SK-N-SH (cell line): ENCODE data around the gene ZNF664. TPM values are rescaled to one million over a fixed set of nuclear protein-coding genes. Genes with fewer than 3 reads are reported as not detected.

Source experiments
- CTCF ChIA-PET: fragments of 300-600, 350-600 bp; formaldehyde crosslinking; extraction: SDS; loops from one replicate; lab custom pipeline; 2021; lab: Yijun Ruan, JAX
- POLR2A ChIA-PET: fragments of 350-600 bp; sonication (Branson Sonifier 250); formaldehyde crosslinking; extraction: SDS; loops from one replicate; lab custom pipeline; 2020; ENCODE audit warnings: antibody characterized with exemption, inconsistent platforms; lab: Yijun Ruan, JAX
- DNase-seq: peaks from one replicate; pipeline ENCODE4 v3.0.0; 2012
- H2AFZ ChIP-seq: fragments of 200-600 bp; sonication (generic); 2 replicates; pipeline ENCODE4 v1.8.1; 2016; ENCODE audit warnings: antibody characterized with exemption, mild to moderate bottlenecking, low read depth
- H3F3A ChIP-seq: fragments of 200-600 bp; sonication (generic); replicated peaks from 2 replicates; pipeline ENCODE3; 2016; ENCODE audit warnings: antibody characterized with exemption, mild to moderate bottlenecking; ENCODE audit not compliant: insufficient read depth
- H3K27ac ChIP-seq, 2 experiments: fragments of 200-500 bp in 1 of 2; fragments of 200-600 bp in 1 of 2; sonication (Bioruptor generic) in 1 of 2; sonication (generic), shearing (Covaris generic) in 1 of 2; 2 replicates each; pipeline versions ENCODE4 v1.5.1 to v1.6.1; 2014 to 2016; ENCODE audit warnings: low read depth in 2 of 2, inconsistent platforms in 1 of 2, low read length in 1 of 2, mild to moderate bottlenecking in 1 of 2, mixed read lengths in 1 of 2
- H3K27me3 ChIP-seq: fragments of 200-600 bp; sonication (generic), shearing (Covaris generic); 2 replicates; pipeline ENCODE4 v1.6.1; 2016; ENCODE audit warnings: mixed run types; ENCODE audit not compliant: insufficient read depth
- H3K36me3 ChIP-seq, 2 experiments: fragments of 200-500 bp in 1 of 2; fragments of 200-600 bp in 1 of 2; sonication (Bioruptor generic) in 1 of 2; sonication (generic) in 1 of 2; replicated peaks in 1 of 2; 2 replicates each; pipeline versions ENCODE3 to v1.5.1; 2014 to 2016; ENCODE audit warnings: low read length in 1 of 2, mild to moderate bottlenecking in 1 of 2; ENCODE audit not compliant: insufficient read depth in 2 of 2, control insufficient read depth in 1 of 2
- H3K4me1 ChIP-seq, 2 experiments: fragments of 200-500 bp in 1 of 2; fragments of 200-600 bp in 1 of 2; sonication (Bioruptor generic) in 1 of 2; sonication (generic), shearing (Covaris generic) in 1 of 2; 2 replicates each; pipeline versions ENCODE4 v1.5.1 to v1.6.1; 2014 to 2016; ENCODE audit warnings: low read depth in 1 of 2, low read length in 1 of 2, mixed run types in 1 of 2; ENCODE audit not compliant: insufficient read depth in 2 of 2, control insufficient read depth in 1 of 2
- H3K4me2 ChIP-seq: fragments of 200-600 bp; sonication (generic), shearing (Covaris generic); 2 replicates; pipeline ENCODE4 v1.6.1; 2017; ENCODE audit warnings: mixed run types
- H3K4me3 ChIP-seq, 2 experiments: fragments of 200-500 bp in 1 of 2; fragments of 200-600 bp in 1 of 2; sonication (Bioruptor generic) in 1 of 2; sonication (generic), shearing (Covaris generic) in 1 of 2; 2 replicates each; pipeline versions ENCODE4 v1.5.1 to v1.8.1; 2014 to 2016; ENCODE audit warnings: low read depth in 2 of 2, inconsistent platforms in 1 of 2, low read length in 1 of 2, mild to moderate bottlenecking in 1 of 2, mixed read lengths in 1 of 2, moderate library complexity in 1 of 2
- H3K79me2 ChIP-seq: fragments of 200-600 bp; sonication (generic); 2 replicates; pipeline ENCODE4 v1.8.1; 2017; ENCODE audit warnings: mild to moderate bottlenecking; ENCODE audit not compliant: insufficient read depth
- H3K9ac ChIP-seq: fragments of 200-600 bp; sonication (generic); 2 replicates; pipeline ENCODE4 v1.6.1; 2017; ENCODE audit warnings: mixed run types
- H3K9me2 ChIP-seq: fragments of 200-600 bp; sonication (generic); 2 replicates; pipeline ENCODE4 v1.6.1; 2017; ENCODE audit warnings: mixed run types
- H3K9me3 ChIP-seq: fragments of 200-600 bp; sonication (generic); 2 replicates; pipeline ENCODE4 v1.6.1; 2017; ENCODE audit warnings: mixed run types, mild to moderate bottlenecking, moderate library complexity
- H4K20me1 ChIP-seq: fragments of 200-600 bp; sonication (generic); 2 replicates; pipeline ENCODE4 v1.6.1; 2017; ENCODE audit warnings: mild to moderate bottlenecking, mixed run types; ENCODE audit not compliant: insufficient read depth
- ELF1 ChIP-seq: IDR thresholded peaks from 2 replicates; pipeline ENCODE4 v1.4.0; 2012
- EZH2phosphoT487 ChIP-seq: fragments of 200-600 bp; sonication (generic); IDR thresholded peaks from 2 replicates; pipeline ENCODE4 v1.6.1; 2017; ENCODE audit warnings: low read depth, mixed run types, mild to moderate bottlenecking, antibody characterized with exemption, moderate library complexity, borderline replicate concordance
- FOSL2 ChIP-seq: IDR thresholded peaks from 2 replicates; pipeline ENCODE4 v1.4.0; 2012; ENCODE audit warnings: low read depth, mild to moderate bottlenecking, moderate library complexity, borderline replicate concordance
- FOXM1 ChIP-seq: IDR thresholded peaks from 2 replicates; pipeline ENCODE4 v1.4.0; 2012; ENCODE audit warnings: low read depth, mild to moderate bottlenecking
- GATA2 ChIP-seq: sonication (generic); formaldehyde crosslinking; IDR thresholded peaks from 2 replicates; pipeline ENCODE4 v1.5.0; 2020; ENCODE audit warnings: mild to moderate bottlenecking, missing genetic modification reagents
- JUND ChIP-seq: IDR thresholded peaks from 2 replicates; pipeline ENCODE4 v1.4.0; 2012
- MXI1 ChIP-seq: IDR thresholded peaks from 2 replicates; pipeline ENCODE4 v1.6.1; 2012; ENCODE audit warnings: mild to moderate bottlenecking, low read depth, low read length, improper control_type of control experiment
- NFIC ChIP-seq: IDR thresholded peaks from 2 replicates; pipeline ENCODE4 v1.4.0; 2012; ENCODE audit warnings: borderline replicate concordance
- NRF1 ChIP-seq: IDR thresholded peaks from 2 replicates; pipeline ENCODE4 v1.6.1; 2012; ENCODE audit warnings: low read depth, mild to moderate bottlenecking, low read length
- POLR2AphosphoS5 ChIP-seq: IDR thresholded peaks from 2 replicates; pipeline ENCODE4 v1.6.1; 2012; ENCODE audit warnings: low read depth, low read length
- RAD21 ChIP-seq: IDR thresholded peaks from 2 replicates; pipeline ENCODE4 v1.6.1; 2012; ENCODE audit warnings: mild to moderate bottlenecking, low read length
- RCOR1 ChIP-seq: fragments of 150-350 bp; IDR thresholded peaks from 2 replicates; pipeline ENCODE4 v1.6.1; 2017; ENCODE audit warnings: antibody characterized with exemption, low read length
- RFX5 ChIP-seq: IDR thresholded peaks from 2 replicates; pipeline ENCODE4 v1.6.1; 2012; ENCODE audit warnings: mild to moderate bottlenecking, improper control_type of control experiment, low read length
- RXRA ChIP-seq: IDR thresholded peaks from 2 replicates; pipeline ENCODE4 v1.4.0; 2012; ENCODE audit warnings: low read depth, mild to moderate bottlenecking, borderline replicate concordance
- SIN3A ChIP-seq: IDR thresholded peaks from 2 replicates; pipeline ENCODE4 v1.6.1; 2012; ENCODE audit warnings: low read depth, mild to moderate bottlenecking, low read length, moderate library complexity, borderline replicate concordance
- SMC3 ChIP-seq: IDR thresholded peaks from 2 replicates; pipeline ENCODE4 v1.6.1; 2012; ENCODE audit warnings: low read depth, low read length, improper control_type of control experiment
- TCF12 ChIP-seq: IDR thresholded peaks from 2 replicates; pipeline ENCODE4 v1.4.0; 2012
- WGBS: methylation state at CpG from one replicate; pipeline ENCODE4 v1.1.6; 2017; ENCODE audit warnings: low lambda C conversion rate; 5-methylcytosine and 5-hydroxymethylcytosine counted together
- polyA plus RNA-seq, 3 experiments: library from polyadenylated mRNA; depleted of rRNA; stranded (reverse); fragments of >200 nt; gene quantifications; 2 replicates each; pipeline ENCODE4 v1.2.3, GENCODE V29; 2012
- TF ChIP-seq, protein P1 (sequence below): fragments of 200-600 bp; sonication (generic); IDR thresholded peaks from 2 replicates; pipeline ENCODE4 v1.6.1; 2017; ENCODE audit warnings: antibody characterized with exemption, mild to moderate bottlenecking, moderate library complexity
- TF ChIP-seq, protein P2 (sequence below): fragments of 150-350 bp; IDR thresholded peaks from 2 replicates; pipeline ENCODE4 v1.6.1; 2017; ENCODE audit warnings: antibody characterized with exemption, low read length, low read depth, borderline replicate concordance
- TF ChIP-seq, protein P3 (sequence below): IDR thresholded peaks from 2 replicates; pipeline ENCODE4 v1.4.0; 2012; ENCODE audit warnings: low read depth
- TF ChIP-seq, protein P4 (sequence below): IDR thresholded peaks from 2 replicates; pipeline ENCODE4 v1.4.0; 2012; ENCODE audit warnings: low read depth, borderline replicate concordance

ZNF664 gene
- polyA plus RNA-seq, 1 of the 3 experiments (the other 2 are of a cell fraction) = 34.9 TPM

DNA sequence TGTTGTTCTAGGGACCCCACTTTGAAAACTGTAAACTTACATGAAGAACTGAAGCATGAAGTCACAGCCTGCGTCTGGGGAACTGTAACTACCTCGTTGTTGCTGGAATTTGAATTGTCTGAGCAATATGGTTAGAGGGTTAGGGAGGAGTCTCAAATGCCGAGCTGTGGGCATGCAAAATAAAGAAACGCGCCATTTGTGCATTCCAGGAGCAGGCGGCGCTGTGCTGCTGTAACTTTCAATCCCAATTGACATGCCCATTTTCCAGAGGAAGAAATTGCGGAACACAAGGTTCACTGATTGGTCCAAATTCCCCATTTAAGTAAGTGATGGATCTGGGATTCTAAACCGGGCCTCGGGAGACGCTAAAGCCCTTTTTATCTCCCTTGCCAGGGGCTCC is 61.3 kb downstream of the ZNF664 start:
- ChIA-PET POLR2A (no interaction called here), CTCF (interaction anchor here (1.3 kb wide), 1 partner anchor 738 kb away, joined by 5 read pairs; no protein-coding TSS in a partner anchor)
- no peak for DNase-seq

DNA sequence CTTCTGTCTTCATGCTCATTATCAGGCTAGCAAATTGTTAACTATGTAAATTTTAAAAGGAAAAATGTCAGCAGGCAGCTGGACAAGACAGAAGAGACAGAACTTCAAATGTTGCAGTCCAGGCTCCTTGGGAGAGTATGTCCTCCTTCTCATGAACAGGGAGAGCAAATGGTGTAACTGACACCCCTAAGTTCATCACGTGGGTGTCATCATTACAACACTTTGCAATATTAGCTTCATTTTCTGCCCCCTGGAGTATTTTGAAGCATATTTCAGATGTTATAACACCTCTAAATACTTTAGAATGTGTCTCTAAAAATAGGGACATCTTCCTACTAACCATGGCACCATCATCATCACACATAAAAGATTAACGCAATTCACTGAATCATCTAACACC is 62.1 kb downstream of the ZNF664 start:
- no peak overlapping the region for H3K4me3 ChIP-seq
- peaks cover 10% of the 10 kb centered on the region in 2 experiments; a peak in 2 of 4 replicates for H3K4me1 ChIP-seq
- peaks cover 12% of the 10 kb centered on the region for H3F3A ChIP-seq
- H3K79me2 ChIP-seq = no peaks in the 10 kb centered on the region
- CTCF ChIA-PET = interaction anchor here (1.2 to 2.3 kb wide), 8 partner anchors 15 to 737 kb away, joined by 3 to 12 read pairs (median 6); no protein-coding TSS in a partner anchor
- DNase-seq = no peak
- no peaks in the 10 kb centered on the region for H3K36me3 ChIP-seq
- no peaks in the 10 kb centered on the region for H3K9me2 ChIP-seq
- TF ChIP-seq MXI1 = no peak
- TF ChIP-seq, protein P1, sequence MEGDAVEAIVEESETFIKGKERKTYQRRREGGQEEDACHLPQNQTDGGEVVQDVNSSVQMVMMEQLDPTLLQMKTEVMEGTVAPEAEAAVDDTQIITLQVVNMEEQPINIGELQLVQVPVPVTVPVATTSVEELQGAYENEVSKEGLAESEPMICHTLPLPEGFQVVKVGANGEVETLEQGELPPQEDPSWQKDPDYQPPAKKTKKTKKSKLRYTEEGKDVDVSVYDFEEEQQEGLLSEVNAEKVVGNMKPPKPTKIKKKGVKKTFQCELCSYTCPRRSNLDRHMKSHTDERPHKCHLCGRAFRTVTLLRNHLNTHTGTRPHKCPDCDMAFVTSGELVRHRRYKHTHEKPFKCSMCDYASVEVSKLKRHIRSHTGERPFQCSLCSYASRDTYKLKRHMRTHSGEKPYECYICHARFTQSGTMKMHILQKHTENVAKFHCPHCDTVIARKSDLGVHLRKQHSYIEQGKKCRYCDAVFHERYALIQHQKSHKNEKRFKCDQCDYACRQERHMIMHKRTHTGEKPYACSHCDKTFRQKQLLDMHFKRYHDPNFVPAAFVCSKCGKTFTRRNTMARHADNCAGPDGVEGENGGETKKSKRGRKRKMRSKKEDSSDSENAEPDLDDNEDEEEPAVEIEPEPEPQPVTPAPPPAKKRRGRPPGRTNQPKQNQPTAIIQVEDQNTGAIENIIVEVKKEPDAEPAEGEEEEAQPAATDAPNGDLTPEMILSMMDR = no peak
- no peak for TF ChIP-seq RFX5
- TF ChIP-seq NFIC = no peak
- TF ChIP-seq RCOR1 = no peak
- no peak for TF ChIP-seq GATA2 (CRISPR knock-in tag)
- no peak for TF ChIP-seq SIN3A
- no peak for TF ChIP-seq EZH2phosphoT487
- no peak for TF ChIP-seq RAD21
- TF ChIP-seq, protein P2, sequence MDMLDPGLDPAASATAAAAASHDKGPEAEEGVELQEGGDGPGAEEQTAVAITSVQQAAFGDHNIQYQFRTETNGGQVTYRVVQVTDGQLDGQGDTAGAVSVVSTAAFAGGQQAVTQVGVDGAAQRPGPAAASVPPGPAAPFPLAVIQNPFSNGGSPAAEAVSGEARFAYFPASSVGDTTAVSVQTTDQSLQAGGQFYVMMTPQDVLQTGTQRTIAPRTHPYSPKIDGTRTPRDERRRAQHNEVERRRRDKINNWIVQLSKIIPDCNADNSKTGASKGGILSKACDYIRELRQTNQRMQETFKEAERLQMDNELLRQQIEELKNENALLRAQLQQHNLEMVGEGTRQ = no peak
- TF ChIP-seq SMC3 = no peak
- TF ChIP-seq, protein P3, sequence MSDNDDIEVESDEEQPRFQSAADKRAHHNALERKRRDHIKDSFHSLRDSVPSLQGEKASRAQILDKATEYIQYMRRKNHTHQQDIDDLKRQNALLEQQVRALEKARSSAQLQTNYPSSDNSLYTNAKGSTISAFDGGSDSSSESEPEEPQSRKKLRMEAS = no peak
- no peak for TF ChIP-seq FOSL2
- TF ChIP-seq JUND = no peak
- 60% methylated on average over 2 of the region's 2 CpGs for WGBS
- no peak overlapping the region for H2AFZ ChIP-seq
- H3K27ac ChIP-seq = no peak overlapping the region
- no peaks in the 10 kb centered on the region for H3K9me3 ChIP-seq
- H3K27me3 ChIP-seq = no peaks in the 10 kb centered on the region
- H4K20me1 ChIP-seq = no peaks in the 10 kb centered on the region
- H3K9ac ChIP-seq = no peak overlapping the region
- POLR2A ChIA-PET = no interaction called here
- H3K4me2 ChIP-seq = no peak overlapping the region

More for the DNA sequence above, 61.3 kb downstream of the ZNF664 start:
- peaks cover 14 to 15% of the 10 kb centered on the region in 2 experiments; a peak in 2 of 4 replicates for H3K4me1 ChIP-seq
- H3K79me2 ChIP-seq = no peaks in the 10 kb centered on the region
- H3K9ac ChIP-seq = no peak overlapping the region
- H3K9me3 ChIP-seq = no peaks in the 10 kb centered on the region
- no peak overlapping the region for H3K27ac ChIP-seq
- no peak for TF ChIP-seq ELF1
- TF ChIP-seq, protein P1 = no peak
- TF ChIP-seq FOXM1 = no peak
- no peak for TF ChIP-seq SMC3
- TF ChIP-seq NFIC = no peak
- TF ChIP-seq RXRA = no peak
- TF ChIP-seq NRF1 = no peak
- no peak for TF ChIP-seq TCF12
- TF ChIP-seq, protein P4, sequence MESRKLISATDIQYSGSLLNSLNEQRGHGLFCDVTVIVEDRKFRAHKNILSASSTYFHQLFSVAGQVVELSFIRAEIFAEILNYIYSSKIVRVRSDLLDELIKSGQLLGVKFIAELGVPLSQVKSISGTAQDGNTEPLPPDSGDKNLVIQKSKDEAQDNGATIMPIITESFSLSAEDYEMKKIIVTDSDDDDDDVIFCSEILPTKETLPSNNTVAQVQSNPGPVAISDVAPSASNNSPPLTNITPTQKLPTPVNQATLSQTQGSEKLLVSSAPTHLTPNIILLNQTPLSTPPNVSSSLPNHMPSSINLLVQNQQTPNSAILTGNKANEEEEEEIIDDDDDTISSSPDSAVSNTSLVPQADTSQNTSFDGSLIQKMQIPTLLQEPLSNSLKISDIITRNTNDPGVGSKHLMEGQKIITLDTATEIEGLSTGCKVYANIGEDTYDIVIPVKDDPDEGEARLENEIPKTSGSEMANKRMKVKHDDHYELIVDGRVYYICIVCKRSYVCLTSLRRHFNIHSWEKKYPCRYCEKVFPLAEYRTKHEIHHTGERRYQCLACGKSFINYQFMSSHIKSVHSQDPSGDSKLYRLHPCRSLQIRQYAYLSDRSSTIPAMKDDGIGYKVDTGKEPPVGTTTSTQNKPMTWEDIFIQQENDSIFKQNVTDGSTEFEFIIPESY = no peak
- no peak for TF ChIP-seq POLR2AphosphoS5
- TF ChIP-seq, all 33 proteins: peak for 0
- H4K20me1 ChIP-seq = no peaks in the 10 kb centered on the region
- H3K9me2 ChIP-seq = no peaks in the 10 kb centered on the region
- WGBS = 81% methylated on average over 11 of the region's 11 CpGs
- H3K36me3 ChIP-seq = no peaks in the 10 kb centered on the region
- no peaks in the 10 kb centered on the region for H3K27me3 ChIP-seq
- no peak overlapping the region for H3K4me3 ChIP-seq
- H3F3A ChIP-seq = peaks cover 12% of the 10 kb centered on the region
- no peak overlapping the region for H2AFZ ChIP-seq
- H3K4me2 ChIP-seq = no peak overlapping the region
